NT2/D1 (cell line): ENCODE results near the gene DYNC1LI1.

ENCODE experiments used
- SUZ12 ChIP-seq: IDR thresholded peaks from 2 replicates; pipeline ENCODE4 v1.6.1; 2011; ENCODE audit not compliant: insufficient read length, insufficient read depth; ENCODE audit errors: extremely low read depth
- YY1 ChIP-seq: IDR thresholded peaks from 2 replicates; pipeline ENCODE4 v1.6.1; 2011; ENCODE audit not compliant: insufficient read length, insufficient read depth
- ZNF274 ChIP-seq: IDR thresholded peaks from 2 replicates; pipeline ENCODE4 v1.6.1; 2011; ENCODE audit warnings: mild to moderate bottlenecking, low read depth, low read length

- TF ChIP-seq ZNF274 (no peak), SUZ12 (no peak), YY1 (no peak)
Measured at GRCh38 chr3:32488474-32489008, 82.1 kb downstream of the DYNC1LI1 start.
